ENCODE measurements around the gene LRRC59.

Gene LRRC59

GRCh38 chr17:50388728-50389127 is 8.6 kb downstream of the LRRC59 start:
- no peak for DNase-seq (ENCODE audit: low read depth in 2 of 2, low spot score in 1 of 2)

GRCh38 chr17:50386510-50386909 is 10.8 kb downstream of the LRRC59 start:
- DNase-seq (ENCODE audit: low read depth in 2 of 2, low spot score in 1 of 2): no peak

GRCh38 chr17:50382931-50383330 is 14.4 kb downstream of the LRRC59 start:
- DNase-seq (ENCODE audit: low read depth in 2 of 2, low spot score in 1 of 2): no peak

DNA sequence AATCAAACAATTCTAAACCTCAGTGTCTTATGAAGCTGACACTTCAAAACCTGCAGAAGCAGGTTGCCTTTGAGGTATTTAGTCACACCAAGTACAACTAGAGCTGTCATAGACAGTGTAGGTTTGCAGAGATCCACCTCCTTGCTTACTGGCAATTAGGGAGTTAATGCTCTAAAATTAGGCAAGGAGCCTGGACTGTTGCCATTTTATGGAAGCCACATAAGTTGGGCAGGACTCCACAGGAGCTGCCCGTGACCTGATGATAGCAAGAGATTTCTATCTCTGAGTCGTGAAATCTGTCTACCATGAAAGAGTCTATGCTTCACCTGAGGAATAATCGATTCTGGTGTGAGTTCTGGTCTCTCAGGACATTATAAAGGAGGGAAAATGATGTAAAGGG is 15.4 kb downstream of the LRRC59 start:
- DNase-seq (ENCODE audit: low read depth in 2 of 2, low spot score in 1 of 2): no peak

DNA sequence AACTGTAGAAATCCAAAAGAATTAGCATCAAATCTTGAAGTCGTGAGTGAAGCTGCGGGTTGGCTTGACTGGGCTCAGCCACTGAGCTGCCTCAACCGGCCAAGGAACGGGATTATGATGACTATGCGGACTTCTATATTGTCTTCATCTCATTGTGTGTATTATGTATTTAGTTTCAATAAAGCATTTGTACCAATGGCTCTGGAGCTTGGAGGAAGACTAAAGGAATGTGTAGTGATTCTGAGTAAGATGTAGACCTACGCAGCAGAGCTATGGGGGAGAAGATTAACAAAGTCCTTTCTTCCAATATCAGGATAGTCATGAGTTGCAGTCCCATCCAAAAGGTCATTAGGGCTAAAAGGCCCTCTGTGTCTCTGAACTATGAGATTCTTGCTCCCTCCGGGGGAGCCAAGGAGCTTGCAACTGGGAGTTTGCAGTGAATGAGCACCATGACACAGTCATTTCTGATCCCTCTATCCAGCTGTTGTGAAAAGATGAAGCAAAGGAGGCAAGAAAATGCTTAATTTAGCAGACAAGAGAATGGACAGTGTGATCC is 16.0 kb downstream of the LRRC59 start:
- no peak for DNase-seq (ENCODE audit: low read depth in 2 of 2, low spot score in 1 of 2)

GRCh38 chr17:50380369-50381259 is 16.7 kb downstream of the LRRC59 start:
- DNase-seq (ENCODE audit: low read depth in 2 of 2, low spot score in 1 of 2): no peak

- no peak for DNase-seq (ENCODE audit: low read depth in 2 of 2, low spot score in 1 of 2)
These were observed 17.8 kb downstream of the LRRC59 start for GRCh38 chr17:50379351-50380132.

- no peak for DNase-seq (ENCODE audit: low read depth in 2 of 2, low spot score in 1 of 2)
These were observed 21.3 kb downstream of the LRRC59 start for GRCh38 chr17:50375858-50376538.

GRCh38 chr17:50373705-50374104 is 23.6 kb downstream of the LRRC59 start:
- no peak for DNase-seq (ENCODE audit: low read depth in 2 of 2, low spot score in 1 of 2)

DNA sequence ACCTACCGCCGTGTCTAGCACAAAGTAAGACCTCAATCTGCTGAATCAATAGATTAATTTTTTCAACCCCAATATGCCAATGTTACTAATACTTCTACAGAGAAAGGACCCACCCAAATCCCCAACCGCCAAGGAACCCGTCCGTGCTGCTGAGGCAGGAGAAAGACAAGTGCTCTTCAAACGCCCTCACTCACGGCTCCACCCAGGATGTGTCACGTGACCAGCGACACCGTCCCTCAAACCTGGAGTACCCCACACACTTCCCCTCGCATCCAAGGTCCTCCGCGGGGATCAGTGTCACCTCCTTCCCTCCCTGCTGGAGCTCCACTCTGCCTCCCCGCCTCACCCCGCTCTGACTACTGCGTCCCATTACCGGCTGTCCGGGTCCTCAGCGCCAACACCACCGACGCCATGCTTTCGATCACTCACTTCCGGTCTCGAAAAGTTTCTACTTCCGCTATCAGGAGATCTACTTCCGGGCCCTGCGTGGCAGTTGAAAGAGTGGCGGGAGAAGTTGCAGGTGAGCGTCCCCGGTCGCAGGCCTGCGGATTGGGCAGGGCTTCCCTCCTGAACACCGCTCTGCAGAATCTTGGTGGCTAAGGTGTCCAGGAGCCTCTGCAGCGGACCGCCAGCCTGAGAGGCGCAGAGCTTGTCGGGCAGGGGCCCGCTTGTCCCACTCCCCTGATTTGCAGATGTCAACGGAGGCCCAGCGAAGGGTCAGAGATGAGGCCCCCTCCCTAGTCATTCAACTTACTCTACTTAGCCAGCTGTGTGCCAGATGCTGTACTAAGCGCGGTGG is 24.4 kb downstream of the LRRC59 start, which contains the start of the genes EME1 and MRPL27:
Gene EME1 (plus strand): TSS at position 472 of the 799 bp plus-strand sequence. CDS start 1,980 bp downstream, outside the sequence.
Gene MRPL27 (minus strand): TSS at position 427 of the 799 bp plus-strand sequence. CDS start 14 bp downstream, at position 413.
- peak; percentile 69 for DNase-seq (ENCODE audit: low read depth in 2 of 2, low spot score in 1 of 2)

GRCh38 chr17:50372222-50372757 is 25.0 kb downstream of the LRRC59 start:
- DNase-seq (ENCODE audit: low read depth in 2 of 2, low spot score in 1 of 2): no peak

GRCh38 chr17:50371526-50371925 is 25.8 kb downstream of the LRRC59 start:
- DNase-seq (ENCODE audit: low read depth in 2 of 2, low spot score in 1 of 2): no peak

GRCh38 chr17:50370052-50370451 is 27.3 kb downstream of the LRRC59 start:
- DNase-seq (ENCODE audit: low read depth in 2 of 2, low spot score in 1 of 2): no peak

DNA sequence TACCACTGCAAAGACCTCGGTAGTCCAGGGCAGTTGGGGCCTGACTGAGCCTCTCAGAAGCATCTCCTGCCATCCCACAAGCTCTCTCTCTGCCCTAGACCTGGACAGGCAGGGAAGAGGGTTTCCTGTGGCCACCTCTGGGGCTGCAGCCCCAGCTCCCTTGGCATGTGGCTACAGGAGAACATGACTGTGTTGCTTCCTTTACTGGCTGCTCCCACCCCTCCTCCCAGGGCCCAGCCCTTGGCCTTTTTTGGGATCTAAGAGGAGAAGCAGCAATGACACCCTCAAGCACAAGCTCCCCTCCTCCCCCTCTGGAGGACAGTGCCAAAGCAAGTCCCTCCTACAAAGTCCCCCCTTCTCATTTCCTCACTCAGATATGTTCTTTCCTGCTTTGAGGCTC is 29.9 kb downstream of the LRRC59 start:
- no peak for DNase-seq (ENCODE audit: low read depth in 2 of 2, low spot score in 1 of 2)

DNA sequence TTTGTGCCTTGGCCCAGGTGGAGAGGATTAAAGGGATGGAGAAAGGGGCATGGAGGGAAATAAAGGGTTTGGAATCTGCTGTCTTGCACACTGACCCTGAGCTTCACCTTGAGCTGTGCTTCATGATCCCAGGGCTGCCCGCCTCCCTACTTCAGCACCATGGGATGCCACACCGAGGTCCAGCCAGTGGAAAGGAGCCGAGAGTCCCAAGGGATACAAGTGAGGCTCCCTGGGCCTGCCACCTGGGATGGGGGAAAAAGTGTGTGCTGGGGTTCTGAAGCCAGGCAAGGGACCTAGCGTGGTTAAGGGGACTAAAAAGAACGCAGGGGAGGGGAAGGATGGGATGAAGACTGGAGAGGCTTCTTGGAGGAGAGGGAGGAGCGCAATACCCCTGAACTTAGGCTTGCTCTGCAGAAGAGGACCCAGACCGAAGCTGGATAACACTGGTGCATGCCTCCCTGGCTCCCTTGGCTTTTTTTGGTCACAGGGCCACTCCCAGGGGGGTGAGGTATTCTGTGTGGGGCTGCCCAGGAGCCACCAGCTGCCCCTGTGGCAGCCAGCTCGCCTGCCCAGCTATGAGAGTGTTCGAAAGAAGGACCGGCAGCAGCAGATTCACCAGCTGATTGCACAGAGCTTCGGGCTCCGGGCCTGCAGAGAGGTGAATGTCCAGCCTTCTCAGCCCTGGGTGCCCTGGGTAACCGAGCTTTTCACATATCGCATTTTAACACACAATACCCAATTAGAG is 31.5 kb downstream of the LRRC59 start:
- DNase-seq (ENCODE audit: low read depth in 2 of 2, low spot score in 1 of 2): no peak

- no peak for DNase-seq (ENCODE audit: low read depth in 2 of 2, low spot score in 1 of 2)
These were observed 32.2 kb downstream of the LRRC59 start for GRCh38 chr17:50365165-50365564.

DNA sequence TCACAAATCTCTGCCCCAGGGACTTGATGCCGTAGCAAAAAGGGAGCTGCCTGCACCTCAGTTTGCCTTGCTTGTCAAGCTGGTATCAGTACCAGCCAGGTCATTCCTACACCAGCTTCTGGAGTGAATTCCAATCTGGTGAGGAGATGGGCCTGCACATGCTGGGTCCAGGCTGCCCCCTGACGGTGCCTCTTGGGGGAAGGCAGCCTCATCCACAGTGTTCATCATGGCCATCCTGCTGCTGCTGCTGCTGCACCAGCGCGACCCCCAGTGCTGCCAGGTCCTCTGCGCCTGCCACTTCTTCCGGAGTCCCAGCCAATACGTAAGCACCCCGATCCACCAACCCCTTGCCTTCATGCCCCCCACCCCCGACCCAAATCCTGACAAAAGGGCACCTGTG is 32.6 kb downstream of the LRRC59 start:
- no peak for DNase-seq (ENCODE audit: low read depth in 2 of 2, low spot score in 1 of 2)

- no peak for DNase-seq (ENCODE audit: low read depth in 2 of 2, low spot score in 1 of 2)
These were observed 33.3 kb downstream of the LRRC59 start for GRCh38 chr17:50364061-50364458.

Data from stimulated activated CD8-positive, alpha-beta memory T cell treated with anti-CD3 and anti-CD28 coated beads, Interleukin-4, amount 100 ng/mL, for 1 hour (primary cell).